H1 (cell line): ENCODE measurements around the gene LRRC4C.

Source experiments
- ATF2 ChIP-seq: IDR thresholded peaks from 2 replicates; pipeline ENCODE4 v1.6.1; 2012; ENCODE audit warnings: low read length, inconsistent platforms
- CTCF ChIP-seq, 3 experiments: IDR thresholded peaks; 1 replicate in 2 of 3; 2 replicates in 1 of 3; pipeline versions ENCODE4 v1.5.1 to v1.6.1; 2011; ENCODE audit warnings: low read length in 3 of 3, mild to moderate bottlenecking in 3 of 3, inconsistent platforms in 2 of 3, low read depth in 1 of 3, moderate library complexity in 1 of 3; ENCODE audit not compliant: insufficient read depth in 1 of 3; ENCODE audit errors: control extremely low read depth in 1 of 3
- EP300 ChIP-seq, 2 experiments: IDR thresholded peaks; 1 replicate in 1 of 2; 2 replicates in 1 of 2; pipeline ENCODE4 v1.6.1; 2011 to 2012; ENCODE audit warnings: low read depth in 2 of 2, low read length in 2 of 2, mild to moderate bottlenecking in 2 of 2, borderline replicate concordance in 1 of 2, inconsistent platforms in 1 of 2, moderate library complexity in 1 of 2
- EZH2 ChIP-seq: fragments of 200-600 bp; sonication (generic); IDR thresholded peaks from 2 replicates; pipeline ENCODE4 v1.7.1; 2012; ENCODE audit warnings: low read depth, mild to moderate bottlenecking, moderate library complexity, low read length, inconsistent platforms; ENCODE audit not compliant: severe bottlenecking
- JUN ChIP-seq: IDR thresholded peaks from 2 replicates; pipeline ENCODE4 v1.6.1; 2011; ENCODE audit warnings: low read depth, mild to moderate bottlenecking, improper control_type of control experiment, low read length
- POLR2A ChIP-seq, 2 experiments: IDR thresholded peaks; 1 replicate in 1 of 2; 2 replicates in 1 of 2; pipeline ENCODE4 v1.6.1; 2011; ENCODE audit warnings: low read depth in 2 of 2, low read length in 2 of 2, mild to moderate bottlenecking in 2 of 2; ENCODE audit errors: control extremely low read depth in 1 of 2
- POLR2AphosphoS5 ChIP-seq: IDR thresholded peaks from 2 replicates; pipeline ENCODE4 v1.6.1; 2011; ENCODE audit warnings: low read depth, low read length
- SIX5 ChIP-seq: IDR thresholded peaks from 2 replicates; pipeline ENCODE4 v1.6.1; 2011; ENCODE audit warnings: mild to moderate bottlenecking, low read depth, low read length
- TAF1 ChIP-seq: IDR thresholded peaks from 2 replicates; pipeline ENCODE4 v1.6.1; 2011; ENCODE audit warnings: mild to moderate bottlenecking, low read depth, low read length
- TBP ChIP-seq: IDR thresholded peaks from 2 replicates; pipeline ENCODE4 v1.6.1; 2011; ENCODE audit warnings: low read depth, low read length, improper control_type of control experiment
- TF ChIP-seq, protein P1 (sequence below): IDR thresholded peaks from 2 replicates; pipeline ENCODE4 v1.6.1; 2011; ENCODE audit warnings: low read depth, mild to moderate bottlenecking, low read length; ENCODE audit not compliant: insufficient read depth

DNA sequence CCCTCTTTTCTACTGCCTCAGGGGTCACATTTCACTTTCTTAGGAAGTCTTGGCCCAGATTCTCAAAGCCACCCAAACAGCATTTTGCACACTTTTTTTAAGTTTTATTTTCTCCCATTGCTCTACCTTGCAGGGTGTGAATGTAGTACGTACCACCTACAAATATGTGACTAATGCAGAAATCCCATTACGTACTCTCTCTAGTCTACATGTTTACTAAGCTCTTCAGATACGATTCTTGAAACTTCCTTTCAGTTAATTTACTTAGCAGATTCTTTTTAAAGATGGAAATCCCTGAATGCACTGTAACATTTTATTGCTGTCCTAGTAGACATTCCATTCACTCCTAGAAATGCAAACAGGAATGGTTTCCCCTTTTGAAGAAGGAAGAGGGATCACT is 61.3 kb downstream of the LRRC4C start:
- TF ChIP-seq TBP (no peak), EZH2 (no peak), SIX5 (no peak), CTCF (IDR thresholded peaks at IDR 0.05; ENCODE audit: control extremely low read depth in 1 of 3, insufficient read depth in 1 of 3, low read depth in 1 of 3, low read length in 3 of 3) (no peak), POLR2A (IDR thresholded peaks at IDR 0.05; ENCODE audit: control extremely low read depth in 1 of 2, low read depth in 2 of 2, low read length in 2 of 2) (no peak), POLR2AphosphoS5 (no peak), TAF1 (no peak), EP300 (IDR thresholded peaks at IDR 0.05; ENCODE audit: borderline replicate concordance in 1 of 2, low read depth in 2 of 2, low read length in 2 of 2) (no peak), ATF2 (no peak), JUN (no peak)
- TF ChIP-seq, protein P1, sequence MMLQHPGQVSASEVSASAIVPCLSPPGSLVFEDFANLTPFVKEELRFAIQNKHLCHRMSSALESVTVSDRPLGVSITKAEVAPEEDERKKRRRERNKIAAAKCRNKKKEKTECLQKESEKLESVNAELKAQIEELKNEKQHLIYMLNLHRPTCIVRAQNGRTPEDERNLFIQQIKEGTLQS, result no peak
